Omental fat pad (tissue), 4 donors: ENCODE measurements around the gene YIPF2. TPM values are rescaled to one million over a fixed set of nuclear protein-coding genes. Genes with fewer than 3 reads are reported as not detected.

Experiments used
- ATAC-seq: fragments of 150-250 bp; one replicate; pipeline ENCODE4 v1.9.1; 2016; ENCODE audit warnings: mild to moderate bottlenecking, moderate library complexity; ENCODE audit not compliant: low FRiP score
- DNase-seq: peaks from one replicate; pipeline ENCODE4 v3.0.0-alpha.2; 2019; ENCODE audit warnings: low spot score
- CTCF ChIP-seq, 3 donors: fragments of 450-650 bp; IDR thresholded peaks; one replicate each; pipeline ENCODE4 v1.5.1; 2016 to 2017; ENCODE audit warnings: antibody characterized with exemption in 3 of 3, mild to moderate bottlenecking in 3 of 3, moderate library complexity in 2 of 3
- total RNA-seq, 4 donors: library from RNA; depleted of rRNA; stranded (reverse); fragments of >200 nt; gene quantifications; one replicate each; pipeline ENCODE4 v1.1.0, GENCODE V29; 2016

YIPF2 gene
- total RNA-seq, 4 donors from 2014 or later, result 31.0 to 52.4 (median 39.1) TPM

GRCh38 chr19:10916602-10917001, 11.8 kb downstream of the YIPF2 start:
- no peak for TF ChIP-seq CTCF (IDR thresholded peaks at IDR 0.05)
- DNase-seq (no peak), ATAC-seq (no peak)

GRCh38 chr19:10915130-10916091, 13.0 kb downstream of the YIPF2 start:
- no peak for TF ChIP-seq CTCF (IDR thresholded peaks at IDR 0.05)
- no peak for ATAC-seq
- DNase-seq, result no peak

GRCh38 chr19:10913716-10914340, 14.6 kb downstream of the YIPF2 start:
- DNase-seq (no peak), ATAC-seq (no peak)
- TF ChIP-seq CTCF (IDR thresholded peaks at IDR 0.05), result no peak

GRCh38 chr19:10912619-10913018, 15.8 kb downstream of the YIPF2 start:
- TF ChIP-seq CTCF (IDR thresholded peaks at IDR 0.05), result no peak
- DNase-seq (no peak), ATAC-seq (no peak)

- no peak for TF ChIP-seq CTCF (IDR thresholded peaks at IDR 0.05)
- DNase-seq (no peak), ATAC-seq (no peak)
Observed at GRCh38 chr19:10911579-10912363, 16.7 kb downstream of the YIPF2 start.

- no peak for TF ChIP-seq CTCF (IDR thresholded peaks at IDR 0.05)
- no peak for ATAC-seq
- DNase-seq, result no peak
Observed at GRCh38 chr19:10908380-10908960, 20.0 kb downstream of the YIPF2 start.
